ENCODE data around the gene KIRREL3. TPM values are rescaled to one million over a fixed set of nuclear protein-coding genes. Genes with fewer than 3 reads are reported as not detected.

KIRREL3 gene
- polyA plus RNA-seq, 1 donor (not counting 4 experiments of a cell fraction or from before 2014, with no cell fraction given) = 0.04 TPM

DNA sequence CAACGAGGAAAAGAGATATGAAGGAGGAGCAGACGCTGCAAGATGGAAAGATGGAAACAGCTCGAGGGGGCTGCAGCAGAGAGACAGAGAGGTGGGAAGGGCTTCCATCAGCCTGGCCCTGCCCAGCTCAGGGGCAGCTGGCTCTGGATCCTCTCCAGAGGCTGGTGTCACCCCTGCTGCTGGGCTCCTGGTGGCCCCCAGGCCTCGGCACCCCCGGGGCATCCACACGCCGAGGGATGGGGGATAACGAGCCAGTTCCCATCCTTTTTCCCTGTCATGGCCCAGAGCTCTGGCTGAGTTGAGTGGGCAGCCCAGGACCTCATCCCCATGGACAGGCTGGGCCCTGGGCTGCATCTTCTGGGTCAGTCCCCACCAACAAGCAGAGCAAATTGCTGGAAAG lies 542.8 kb downstream of the KIRREL3 start:
- peaks cover 25% of the 10 kb centered on the region for H3K27me3 ChIP-seq (ENCODE audit: control insufficient read depth, extremely low read depth, insufficient read depth, low read length)
- no peak for DNase-seq (ENCODE audit: low read depth, low spot score)
- dilution Hi-C loops (cut with MboI; ENCODE audit: extremely low pct_ligation_motif_present, low sequenced_read_pairs) = no loop called here

GRCh38 chr11:126456783-126457542 lies 543.6 kb downstream of the KIRREL3 start:
- Histone ChIP-seq H3K4me1 (ENCODE audit: control insufficient read depth, extremely low read depth, insufficient read depth, low read length) (no peaks in the 10 kb centered on the region), H4K20me1 (ENCODE audit: control insufficient read depth, extremely low read depth, insufficient read depth, low read length) (no peaks in the 10 kb centered on the region), H3K9me1 (ENCODE audit: control insufficient read depth, extremely low read depth, insufficient read depth, low read length) (no peaks in the 10 kb centered on the region), H3K79me2 (ENCODE audit: control insufficient read depth, insufficient read depth, low read length) (no peaks in the 10 kb centered on the region), H3K27me3 (ENCODE audit: control insufficient read depth, extremely low read depth, insufficient read depth, low read length) (peaks cover 34% of the 10 kb centered on the region), H2AFZ (ENCODE audit: control insufficient read depth, low read length) (no peak overlapping the region), H3K9ac (ENCODE audit: control insufficient read depth, extremely low read depth, insufficient read depth, low read length) (no peak overlapping the region), H3K4me3 (ENCODE audit: control insufficient read depth in 2 of 3, extremely low read depth in 1 of 3, insufficient read depth in 2 of 3, low read depth in 1 of 3, low read length in 3 of 3) (no peak overlapping the region), H3K9me3 (ENCODE audit: control insufficient read depth, low read depth, low read length) (no peaks in the 10 kb centered on the region), H3K4me2 (ENCODE audit: control insufficient read depth, extremely low read depth, insufficient read depth, low read depth, low read length) (no peak overlapping the region), H3K36me3 (ENCODE audit: control insufficient read depth in 2 of 2, extremely low read depth in 1 of 2, insufficient read depth in 2 of 2, low read length in 2 of 2) (no peaks in the 10 kb centered on the region), H3K27ac (ENCODE audit: control insufficient read depth, insufficient read depth, low read length) (no peak overlapping the region)
- DNase-seq (ENCODE audit: low read depth, low spot score) (no peak), FAIRE-seq (no peak)
- TF ChIP-seq EZH2 (IDR thresholded peaks at IDR 0.05; ENCODE audit: low read length) (no peak), CTCF (optimal IDR thresholded peaks at IDR 0.05 in 1 of 3, IDR thresholded peaks at IDR 0.05 in 1 of 3, conservative IDR thresholded peaks at IDR 0.05 in 1 of 3; ENCODE audit: extremely low read depth in 1 of 3, insufficient read depth in 2 of 3, low read length in 3 of 3) (no peak)
- dilution Hi-C loops (cut with MboI; ENCODE audit: extremely low pct_ligation_motif_present, low sequenced_read_pairs) = no loop called here

More for the DNA sequence above, 542.8 kb downstream of the KIRREL3 start:
- no peaks in the 10 kb centered on the region for H4K20me1 ChIP-seq (ENCODE audit: control insufficient read depth, extremely low read depth, insufficient read depth, low read length)
- no peak overlapping the region for H3K4me3 ChIP-seq (ENCODE audit: control insufficient read depth in 2 of 3, extremely low read depth in 1 of 3, insufficient read depth in 2 of 3, low read depth in 1 of 3, low read length in 3 of 3)
- no peak overlapping the region for H2AFZ ChIP-seq (ENCODE audit: control insufficient read depth, low read length)
- H3K9me1 ChIP-seq (ENCODE audit: control insufficient read depth, extremely low read depth, insufficient read depth, low read length) = no peaks in the 10 kb centered on the region
- no peak overlapping the region for H3K4me2 ChIP-seq (ENCODE audit: control insufficient read depth, extremely low read depth, insufficient read depth, low read depth, low read length)
- H3K9me3 ChIP-seq (ENCODE audit: control insufficient read depth, low read depth, low read length) = no peaks in the 10 kb centered on the region
- TF ChIP-seq CTCF (optimal IDR thresholded peaks at IDR 0.05 in 1 of 3, IDR thresholded peaks at IDR 0.05 in 1 of 3, conservative IDR thresholded peaks at IDR 0.05 in 1 of 3; ENCODE audit: extremely low read depth in 1 of 3, insufficient read depth in 2 of 3, low read length in 3 of 3) = no peak
- TF ChIP-seq EZH2 (IDR thresholded peaks at IDR 0.05; ENCODE audit: low read length) = no peak
- H3K4me1 ChIP-seq (ENCODE audit: control insufficient read depth, extremely low read depth, insufficient read depth, low read length) = no peaks in the 10 kb centered on the region
- no peak for FAIRE-seq
- H3K27ac ChIP-seq (ENCODE audit: control insufficient read depth, insufficient read depth, low read length) = no peak overlapping the region
- H3K79me2 ChIP-seq (ENCODE audit: control insufficient read depth, insufficient read depth, low read length) = no peaks in the 10 kb centered on the region
- H3K9ac ChIP-seq (ENCODE audit: control insufficient read depth, extremely low read depth, insufficient read depth, low read length) = no peak overlapping the region
- no peaks in the 10 kb centered on the region for H3K36me3 ChIP-seq (ENCODE audit: control insufficient read depth in 2 of 2, extremely low read depth in 1 of 2, insufficient read depth in 2 of 2, low read length in 2 of 2)
